DND-41 (cell line): ENCODE data around the gene GOLPH3.

Source experiments
- ATAC-seq: fragments of 200-7000 bp; cut with Tn5 transposase; 3 replicates; pipeline ENCODE4 v1.9.1; 2021; ENCODE audit warnings: low read depth; ENCODE audit not compliant: insufficient read depth
- DNase-seq: peaks from one replicate; pipeline ENCODE4 v3.0.0-alpha.2; 2020
- H2AFZ ChIP-seq: 2 replicates; pipeline ENCODE4 v1.6.0; 2012; ENCODE audit warnings: low read depth, low read length
- H3K27ac ChIP-seq: 2 replicates; pipeline ENCODE4 v1.5.1; 2012; ENCODE audit warnings: low read length, inconsistent platforms
- H3K27me3 ChIP-seq: fragments of 200-600 bp; sonication (generic); 2 replicates; pipeline ENCODE4 v1.6.0; 2012; ENCODE audit warnings: low read length, mild to moderate bottlenecking, inconsistent platforms; ENCODE audit not compliant: insufficient read depth, poor library complexity
- H3K36me3 ChIP-seq: 2 replicates; pipeline ENCODE4 v1.5.1; 2012; ENCODE audit warnings: low read length, inconsistent platforms; ENCODE audit not compliant: insufficient read depth
- H3K4me1 ChIP-seq: 2 replicates; pipeline ENCODE4 v1.5.1; 2012; ENCODE audit warnings: mild to moderate bottlenecking, low read length; ENCODE audit not compliant: insufficient read depth
- H3K4me2 ChIP-seq: 2 replicates; pipeline ENCODE4 v1.6.0; 2012; ENCODE audit warnings: mild to moderate bottlenecking, moderate library complexity, low read length, inconsistent platforms; ENCODE audit not compliant: insufficient read depth
- H3K4me3 ChIP-seq, 2 experiments: fragments of 200-600 bp in 1 of 2; shearing (Covaris generic) in 1 of 2; 2 replicates each; pipeline ENCODE4 v1.5.1; 2012 to 2016; ENCODE audit warnings: inconsistent platforms in 2 of 2, low read length in 2 of 2, mild to moderate bottlenecking in 2 of 2, low read depth in 1 of 2, moderate library complexity in 1 of 2
- H3K79me2 ChIP-seq: 2 replicates; pipeline ENCODE4 v1.6.0; 2012; ENCODE audit warnings: low read length, inconsistent platforms; ENCODE audit not compliant: insufficient read depth
- H3K9ac ChIP-seq: 2 replicates; pipeline ENCODE4 v1.6.0; 2012; ENCODE audit warnings: low read depth, mild to moderate bottlenecking, inconsistent platforms, low read length, moderate library complexity
- H3K9me3 ChIP-seq: 2 replicates; pipeline ENCODE4 v1.5.1; 2012; ENCODE audit warnings: low read length, moderate library complexity, mild to moderate bottlenecking, inconsistent platforms; ENCODE audit not compliant: insufficient read depth, severe bottlenecking
- H4K20me1 ChIP-seq: 2 replicates; pipeline ENCODE4 v1.6.0; 2012; ENCODE audit warnings: low read length; ENCODE audit not compliant: insufficient read depth
- EZH2 ChIP-seq: IDR thresholded peaks from 3 replicates; pipeline ENCODE4 v1.6.1; 2012; ENCODE audit warnings: borderline replicate concordance, low read depth, mild to moderate bottlenecking, moderate library complexity, low read length, inconsistent platforms; ENCODE audit not compliant: severe bottlenecking
- TF ChIP-seq, protein P1 (sequence below): IDR thresholded peaks from 2 replicates; pipeline ENCODE4 v1.5.1; 2012; ENCODE audit warnings: borderline replicate concordance, low read length, moderate library complexity, mild to moderate bottlenecking; ENCODE audit not compliant: poor library complexity, severe bottlenecking; ENCODE audit errors: extremely low read depth

GOLPH3 gene

DNA sequence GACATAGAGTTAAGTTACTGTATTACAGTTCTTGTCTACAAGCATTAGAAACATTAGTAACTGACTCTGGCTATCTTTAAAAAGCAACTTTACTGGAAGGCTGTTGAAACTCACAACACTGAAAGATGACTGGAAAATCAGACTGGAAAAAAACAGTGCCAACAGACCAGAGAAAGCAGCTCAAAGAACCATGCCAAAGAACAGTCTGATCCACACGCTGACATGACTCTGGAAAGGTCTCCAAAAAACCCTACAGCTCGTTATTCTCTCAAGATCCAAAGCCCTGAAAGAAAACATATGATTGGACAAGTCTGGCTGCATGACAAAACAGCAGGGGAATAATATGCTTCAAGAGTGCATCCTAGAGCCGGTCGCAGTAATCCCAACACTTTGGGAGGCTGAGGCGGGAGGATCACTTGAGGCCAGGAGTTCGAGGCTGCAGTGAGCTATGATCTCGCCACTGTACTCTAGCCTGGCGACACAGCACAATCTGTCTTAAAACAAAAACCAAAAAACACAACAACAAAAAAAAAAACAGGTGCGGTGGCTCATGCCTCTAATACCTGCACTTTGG lies 5.6 kb downstream of the GOLPH3 start:
- Histone ChIP-seq H3K36me3 (peaks cover 69% of the 10 kb centered on the region), H3K79me2 (peaks cover 99% of the 10 kb centered on the region), H3K4me1 (peaks cover 27% of the 10 kb centered on the region), H3K4me3 (no peak overlapping the region), H3K4me2 (peak overlapping the region; percentile 62; the same call in 1 of the 2 replicates), H3K9ac (no peak overlapping the region), H3K27ac (no peak overlapping the region), H3K27me3 (no peaks in the 10 kb centered on the region), H4K20me1 (peaks cover 41% of the 10 kb centered on the region), H2AFZ (no peak overlapping the region), H3K9me3 (no peaks in the 10 kb centered on the region)
- DNase-seq, result no peak
- no peak for ATAC-seq
- TF ChIP-seq EZH2, result no peak
- TF ChIP-seq, protein P1, sequence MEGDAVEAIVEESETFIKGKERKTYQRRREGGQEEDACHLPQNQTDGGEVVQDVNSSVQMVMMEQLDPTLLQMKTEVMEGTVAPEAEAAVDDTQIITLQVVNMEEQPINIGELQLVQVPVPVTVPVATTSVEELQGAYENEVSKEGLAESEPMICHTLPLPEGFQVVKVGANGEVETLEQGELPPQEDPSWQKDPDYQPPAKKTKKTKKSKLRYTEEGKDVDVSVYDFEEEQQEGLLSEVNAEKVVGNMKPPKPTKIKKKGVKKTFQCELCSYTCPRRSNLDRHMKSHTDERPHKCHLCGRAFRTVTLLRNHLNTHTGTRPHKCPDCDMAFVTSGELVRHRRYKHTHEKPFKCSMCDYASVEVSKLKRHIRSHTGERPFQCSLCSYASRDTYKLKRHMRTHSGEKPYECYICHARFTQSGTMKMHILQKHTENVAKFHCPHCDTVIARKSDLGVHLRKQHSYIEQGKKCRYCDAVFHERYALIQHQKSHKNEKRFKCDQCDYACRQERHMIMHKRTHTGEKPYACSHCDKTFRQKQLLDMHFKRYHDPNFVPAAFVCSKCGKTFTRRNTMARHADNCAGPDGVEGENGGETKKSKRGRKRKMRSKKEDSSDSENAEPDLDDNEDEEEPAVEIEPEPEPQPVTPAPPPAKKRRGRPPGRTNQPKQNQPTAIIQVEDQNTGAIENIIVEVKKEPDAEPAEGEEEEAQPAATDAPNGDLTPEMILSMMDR, result no peak

DNA sequence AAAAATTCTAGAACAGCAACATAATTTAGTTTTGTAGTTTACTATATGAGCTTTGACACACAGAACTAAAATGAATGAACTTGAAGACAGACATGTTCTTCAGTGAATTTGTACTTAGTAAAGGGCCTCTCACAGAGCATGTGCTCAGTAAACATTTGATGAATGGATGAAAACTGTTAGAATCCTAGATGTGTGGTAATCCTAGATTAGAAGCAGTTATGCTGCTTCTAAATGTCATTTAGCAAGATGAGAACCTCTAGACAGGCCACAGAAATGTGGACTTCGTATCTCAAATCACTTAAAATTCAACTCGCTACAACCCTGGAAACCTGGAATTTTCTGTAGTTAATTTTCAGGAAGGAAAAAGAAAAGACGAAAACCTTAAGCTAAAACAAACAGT lies 8.5 kb downstream of the GOLPH3 start:
- DNase-seq, result no peak
- H3K4me2 ChIP-seq, result no peak overlapping the region
- TF ChIP-seq EZH2, result no peak
- TF ChIP-seq, protein P1, result no peak
- peaks cover 57% of the 10 kb centered on the region for H3K36me3 ChIP-seq
- no peaks in the 10 kb centered on the region for H3K9me3 ChIP-seq
- peaks cover 94% of the 10 kb centered on the region for H3K79me2 ChIP-seq
- no peak overlapping the region for H2AFZ ChIP-seq
- H3K4me3 ChIP-seq, result no peak overlapping the region
- no peaks in the 10 kb centered on the region for H3K27me3 ChIP-seq
- H3K9ac ChIP-seq, result no peak overlapping the region
- peaks cover 27% of the 10 kb centered on the region; the same call in 1 of the 2 replicates for H4K20me1 ChIP-seq
- peaks cover 6% of the 10 kb centered on the region for H3K4me1 ChIP-seq
- H3K27ac ChIP-seq, result no peak overlapping the region
- ATAC-seq, result no peak

DNA sequence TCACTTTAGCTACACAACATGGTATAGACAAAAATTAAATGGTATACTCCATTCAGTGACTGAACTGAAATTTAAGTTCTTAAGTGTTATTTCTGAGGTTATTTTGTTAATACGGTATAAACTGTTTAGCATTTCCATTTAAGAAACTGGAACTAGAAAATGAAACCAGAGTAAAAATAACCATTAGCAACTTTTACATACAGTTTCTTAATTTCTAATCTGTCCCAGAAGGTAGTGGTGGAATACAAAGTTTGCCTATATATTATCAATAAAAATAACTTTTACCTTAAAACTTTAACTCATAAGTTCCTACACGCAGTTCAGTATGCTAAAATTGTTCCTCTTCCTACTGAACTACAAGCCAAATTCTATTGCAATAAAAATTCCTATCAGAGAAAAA lies 10.3 kb downstream of the GOLPH3 start:
- Histone ChIP-seq H3K27ac (no peak overlapping the region), H3K27me3 (no peaks in the 10 kb centered on the region), H3K9ac (no peak overlapping the region), H2AFZ (no peak overlapping the region), H3K79me2 (peaks cover 94% of the 10 kb centered on the region), H3K36me3 (peaks cover 46% of the 10 kb centered on the region), H4K20me1 (peaks cover 28% of the 10 kb centered on the region; the same call in 1 of the 2 replicates), H3K9me3 (no peaks in the 10 kb centered on the region), H3K4me1 (no peaks in the 10 kb centered on the region; the same call in 1 of the 2 replicates), H3K4me3 (no peak overlapping the region), H3K4me2 (no peak overlapping the region)
- no peak for ATAC-seq
- TF ChIP-seq EZH2, result no peak
- TF ChIP-seq, protein P1, result no peak
- no peak for DNase-seq
